Activated CD4-positive, CD25-positive, alpha-beta regulatory T cell treated with anti-CD3 and anti-CD28 coated beads, Interleukin-2, amount 50 U/mL, for 24 hours (primary cell): ENCODE measurements around the gene TP73.
A peak's percentile ranks its signal among the peaks of the same experiment; 100 is the strongest.

Experiments used
- ATAC-seq, 2 donors: fragments of 150-1000 bp; cut with Tn5 transposase; one replicate each; pipeline ENCODE4 v1.10.0; 2021; ENCODE audit warnings: mild to moderate bottlenecking in 1 of 2, moderate library complexity in 1 of 2

The TP73 gene

DNA sequence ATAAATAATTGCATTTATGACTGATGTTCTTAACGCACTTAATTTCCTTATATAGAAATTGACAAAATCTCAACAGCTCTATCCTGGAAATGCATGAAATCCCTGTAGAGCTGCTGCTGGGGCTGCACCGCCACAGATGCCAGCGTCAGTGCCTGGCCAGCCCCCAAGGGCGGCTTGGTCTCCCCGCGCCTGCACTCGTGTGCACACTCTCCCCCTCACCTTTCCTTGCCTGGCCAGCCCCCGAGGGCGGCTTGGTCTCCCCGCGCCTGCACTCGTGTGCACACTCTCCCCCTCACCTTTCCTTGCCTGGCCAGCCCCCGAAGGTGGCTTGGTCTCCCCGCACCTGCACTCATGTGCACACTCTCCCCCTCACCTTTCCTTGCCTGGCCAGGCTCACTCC, 16.2 kb upstream of the TP73 start:
- no peak for ATAC-seq

DNA sequence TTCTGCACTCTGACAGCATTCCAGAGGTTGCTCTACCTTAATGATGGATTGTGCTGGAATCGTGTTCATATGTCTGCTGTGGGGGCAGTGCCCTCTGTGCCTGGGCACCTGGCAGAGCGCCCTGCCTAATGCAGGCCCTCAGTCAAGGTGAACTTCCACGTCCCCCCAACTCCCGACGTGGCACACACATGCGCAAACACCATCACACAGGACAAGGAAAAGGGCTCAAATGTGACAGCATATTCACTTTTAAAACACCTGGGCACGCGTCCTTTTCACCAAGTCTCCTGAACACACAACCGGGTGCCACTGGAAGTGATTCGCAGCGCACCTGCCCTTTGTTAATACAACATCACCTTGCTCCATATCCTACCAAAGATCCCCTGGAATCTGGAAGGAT, 15.8 kb upstream of the TP73 start:
- ATAC-seq = no peak

- ATAC-seq = no peak
Observed at GRCh38 chr1:3638027-3638426, 14.3 kb upstream of the TP73 start.

- no peak for ATAC-seq
Observed at GRCh38 chr1:3638676-3639075, 13.6 kb upstream of the TP73 start.

- no peak for ATAC-seq
Observed at GRCh38 chr1:3639397-3639911, 12.9 kb upstream of the TP73 start.

GRCh38 chr1:3640121-3640837, 12.0 kb upstream of the TP73 start:
- ATAC-seq = no peak

- ATAC-seq = no peak
Observed at GRCh38 chr1:3641046-3641760, 11.1 kb upstream of the TP73 start.

DNA sequence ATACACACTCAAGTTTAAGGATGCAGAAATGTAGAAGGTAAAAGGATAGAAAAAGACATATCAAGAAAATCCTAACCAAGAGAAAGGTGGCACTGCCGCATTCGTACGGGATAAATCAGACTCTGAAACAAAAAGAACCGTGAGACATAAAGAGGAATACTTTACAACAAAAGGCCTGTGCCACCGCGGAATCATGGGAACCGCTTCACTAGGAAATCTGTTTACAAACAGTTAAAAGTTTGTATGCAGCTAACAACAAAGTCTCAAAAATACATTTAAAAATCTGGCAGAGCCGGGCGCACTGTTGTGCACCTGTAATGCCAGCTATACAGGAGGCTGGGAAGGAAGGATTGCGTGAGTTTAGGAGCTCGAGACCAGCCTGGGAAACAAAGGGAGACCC, 10.5 kb upstream of the TP73 start:
- no peak for ATAC-seq

GRCh38 chr1:3642919-3643675, 9.2 kb upstream of the TP73 start:
- ATAC-seq = no peak

- no peak for ATAC-seq
Observed at GRCh38 chr1:3644273-3644672, 8.0 kb upstream of the TP73 start.

- no peak for ATAC-seq
Observed at GRCh38 chr1:3645247-3645646, 7.1 kb upstream of the TP73 start.

DNA sequence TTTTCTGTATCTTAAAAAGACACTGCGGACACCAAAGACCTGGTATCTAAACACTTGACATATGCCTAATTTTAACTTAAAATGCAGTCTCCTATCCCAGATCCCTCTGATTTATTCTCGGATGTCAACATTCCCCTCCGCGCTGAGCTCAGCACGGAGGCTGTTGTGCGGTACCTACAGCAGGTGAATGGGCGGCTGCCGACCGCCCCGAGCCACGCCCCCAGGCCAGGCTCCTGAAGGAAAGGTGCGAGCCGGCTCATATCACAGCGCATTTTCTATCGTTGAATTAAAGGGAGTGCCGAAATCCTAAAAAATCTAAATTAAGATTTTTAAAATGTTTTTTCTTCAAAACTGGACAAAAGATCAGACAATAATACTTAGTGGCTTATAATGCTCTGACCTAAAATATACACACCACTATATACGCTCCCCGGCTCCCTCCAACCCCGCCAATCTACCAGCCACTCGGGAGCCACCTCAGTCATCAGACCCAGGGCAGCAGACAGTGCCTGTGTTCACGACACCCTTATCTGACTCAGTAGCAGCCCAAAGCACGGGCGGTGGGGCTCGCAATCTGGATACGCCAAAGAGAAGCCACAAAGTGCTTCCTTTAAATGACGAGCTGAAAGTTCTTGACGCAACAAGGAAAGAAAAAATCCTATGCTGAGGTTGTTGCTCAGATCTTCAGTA, 6.5 kb upstream of the TP73 start:
- no peak for ATAC-seq

DNA sequence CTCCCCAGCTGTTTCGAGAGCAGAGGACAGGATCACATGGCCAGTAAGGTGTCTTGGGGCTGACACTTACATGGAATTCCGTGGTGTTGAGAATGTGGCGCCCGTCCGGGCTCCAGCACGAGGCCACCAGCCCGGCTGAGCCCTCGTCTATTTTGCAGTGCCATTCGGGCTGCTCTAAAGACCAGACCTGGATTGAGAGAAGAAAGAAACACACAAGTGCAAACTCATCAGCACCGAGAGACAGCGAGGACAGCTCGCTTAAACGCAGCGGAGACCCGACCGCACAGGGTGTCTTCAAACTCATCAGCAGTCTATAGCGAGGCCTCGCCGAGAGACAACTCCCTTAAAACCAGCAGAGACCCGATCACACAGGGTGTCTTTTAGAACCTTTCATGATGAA, 5.7 kb upstream of the TP73 start:
- no peak for ATAC-seq

DNA sequence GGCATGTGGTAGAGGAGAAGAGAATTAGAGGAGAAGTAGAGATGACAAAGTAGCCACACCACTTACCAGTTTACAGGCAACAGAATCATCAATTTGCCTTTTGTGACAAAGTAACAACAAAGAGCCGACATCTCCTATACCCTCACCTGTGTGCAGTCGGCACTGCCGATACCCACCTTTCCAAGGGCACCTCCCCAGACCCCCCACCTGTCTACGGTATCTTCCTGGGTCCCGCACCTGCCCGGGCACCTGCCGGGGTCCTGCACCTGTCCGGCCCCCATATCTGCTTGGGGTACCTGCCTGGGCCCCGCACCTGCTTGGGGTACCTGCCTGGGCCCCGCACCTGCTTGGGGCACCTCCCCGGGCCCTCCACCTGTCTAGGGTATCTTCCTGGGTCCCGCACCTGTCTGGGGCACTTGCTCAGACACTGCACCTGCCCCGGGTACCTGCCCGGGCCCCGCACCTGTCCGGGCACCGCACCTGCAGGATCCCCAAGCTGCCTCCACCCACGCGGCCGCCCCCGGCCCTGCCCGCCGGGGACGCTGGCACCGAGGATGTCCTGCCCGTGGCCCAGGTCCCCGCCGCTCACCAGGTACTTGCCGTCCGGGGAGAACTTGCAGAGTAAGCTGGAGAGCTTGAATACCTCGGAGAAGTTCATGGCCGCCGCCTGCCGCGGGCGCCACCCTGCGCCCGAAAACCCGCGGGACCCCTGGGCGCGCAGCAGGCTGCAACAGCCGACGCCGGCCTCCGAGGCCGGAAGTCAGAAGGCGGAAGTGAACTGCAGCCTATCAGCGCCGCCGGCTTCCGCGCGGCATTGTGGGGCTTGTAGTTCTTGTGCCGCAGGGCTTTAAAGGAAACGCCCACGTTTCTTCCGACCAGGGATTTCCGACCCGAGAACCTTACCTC, 2.7 kb upstream of the TP73 start, which contains the start of gene WRAP73:
WRAP73 (minus strand) TSS at position 762 of the 906 bp plus-strand sequence; CDS start at position 658, 104 bp downstream.
- peak; percentile 99 for ATAC-seq

DNA sequence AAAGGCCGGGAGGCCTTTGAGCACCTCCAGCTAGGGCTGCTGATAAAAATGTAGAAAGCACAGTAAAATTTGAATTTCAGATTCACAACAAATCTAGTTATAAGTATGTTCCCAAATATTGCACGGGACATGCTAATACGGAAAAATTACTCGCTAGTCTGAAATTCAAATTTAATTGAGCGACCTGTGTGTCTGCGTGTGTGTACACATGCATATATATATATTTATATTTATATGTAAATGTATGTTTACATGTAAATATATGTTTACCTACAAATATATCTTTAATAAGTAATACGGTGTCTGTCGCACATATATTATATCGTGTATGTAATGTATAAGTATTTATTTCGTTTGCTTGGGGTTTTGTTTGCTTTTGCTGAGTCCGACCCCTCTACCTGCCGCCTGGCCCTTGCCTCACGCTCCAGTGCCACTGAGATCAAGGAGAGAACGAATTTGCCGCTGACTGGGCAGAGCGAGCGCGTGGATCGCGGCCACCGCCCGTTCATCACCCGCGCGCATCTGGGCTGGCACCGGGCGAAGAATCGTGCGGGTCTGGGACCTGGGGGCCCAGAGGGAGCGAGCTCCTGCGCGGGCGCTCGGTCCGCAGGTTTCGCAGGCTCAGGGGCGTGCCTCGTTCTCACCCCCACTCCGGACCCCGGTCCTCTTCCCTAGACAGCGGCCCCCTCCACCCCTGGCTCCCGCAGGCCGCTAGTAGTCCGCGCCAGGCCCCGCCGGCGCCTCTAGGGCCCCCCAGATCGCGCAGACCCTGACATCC, 1.9 kb upstream of the TP73 start:
- no peak for ATAC-seq

- ATAC-seq = no peak
Observed at GRCh38 chr1:3651026-3651929, 1.0 kb upstream of the TP73 start.

- ATAC-seq = no peak
Observed at GRCh38 chr1:3652548-3653285, 401 bp downstream of the TP73 start.

- no peak for ATAC-seq
Observed at GRCh38 chr1:3653286-3653618, 936 bp downstream of the TP73 start.
